NCI-H748 treated with DMSO at 0.1 percent for 48 hours (cell line): ENCODE data around the gene BMP7.
"Not testable (repeated sequence)": the region's sequence is repeated elsewhere in the genome, so short reads cannot be mapped to it uniquely, and the experiment has no call there.

Source experiments
- DNase-seq: peaks from one replicate; lab custom pipeline; 2025; lab: John Stamatoyannopoulos, UW

The BMP7 gene

GRCh38 chr20:57287901-57288300 is 21.5 kb upstream of the BMP7 start:
- no peak for DNase-seq

- DNase-seq = no peak
Observed at GRCh38 chr20:57287007-57287880, 20.8 kb upstream of the BMP7 start.

- no peak for DNase-seq
Observed at GRCh38 chr20:57283860-57284259, 17.4 kb upstream of the BMP7 start.

- DNase-seq = no peak
Observed at GRCh38 chr20:57282670-57283361, 16.4 kb upstream of the BMP7 start.

- DNase-seq = no peak
Observed at GRCh38 chr20:57281900-57282299, 15.5 kb upstream of the BMP7 start.

GRCh38 chr20:57280221-57280620 is 13.8 kb upstream of the BMP7 start:
- DNase-seq = no peak

- not testable (repeated sequence) for DNase-seq
Observed at GRCh38 chr20:57279548-57279947, 13.1 kb upstream of the BMP7 start.

GRCh38 chr20:57278457-57278856 is 12.0 kb upstream of the BMP7 start:
- no peak for DNase-seq

- no peak for DNase-seq
Observed at GRCh38 chr20:57277398-57278105, 11.1 kb upstream of the BMP7 start.

- DNase-seq = no peak
Observed at GRCh38 chr20:57276221-57276620, 9.8 kb upstream of the BMP7 start.

- DNase-seq = no peak
Observed at GRCh38 chr20:57275813-57276212, 9.4 kb upstream of the BMP7 start.

- DNase-seq = no peak
Observed at GRCh38 chr20:57275334-57275733, 8.9 kb upstream of the BMP7 start.

GRCh38 chr20:57274846-57275245 is 8.4 kb upstream of the BMP7 start:
- DNase-seq = no peak

GRCh38 chr20:57274299-57274698 is 7.9 kb upstream of the BMP7 start:
- no peak for DNase-seq

- DNase-seq = no peak
Observed at GRCh38 chr20:57272883-57273535, 6.6 kb upstream of the BMP7 start.

- DNase-seq = no peak
Observed at GRCh38 chr20:57270204-57270984, 4.0 kb upstream of the BMP7 start.

GRCh38 chr20:57269148-57269984 is 2.9 kb upstream of the BMP7 start:
- no peak for DNase-seq

- DNase-seq = no peak
Observed at GRCh38 chr20:57268399-57269076, 2.1 kb upstream of the BMP7 start.

GRCh38 chr20:57267158-57267821 is 849 bp upstream of the BMP7 start:
- no peak for DNase-seq

- no peak for DNase-seq
Observed at GRCh38 chr20:57265997-57266290, 497 bp downstream of the BMP7 start.
